ENCODE data around the gene ELOVL1. TPM values are rescaled to one million over a fixed set of nuclear protein-coding genes. Genes with fewer than 3 reads are reported as not detected.
"Not testable (repeated sequence)": the region's sequence is repeated elsewhere in the genome, so short reads cannot be mapped to it uniquely, and the experiment has no call there.

Gene ELOVL1
- 43.5 and 46.3 TPM in 2 replicates for total RNA-seq (2014; rRNA removed; shearing (Covaris generic))

DNA sequence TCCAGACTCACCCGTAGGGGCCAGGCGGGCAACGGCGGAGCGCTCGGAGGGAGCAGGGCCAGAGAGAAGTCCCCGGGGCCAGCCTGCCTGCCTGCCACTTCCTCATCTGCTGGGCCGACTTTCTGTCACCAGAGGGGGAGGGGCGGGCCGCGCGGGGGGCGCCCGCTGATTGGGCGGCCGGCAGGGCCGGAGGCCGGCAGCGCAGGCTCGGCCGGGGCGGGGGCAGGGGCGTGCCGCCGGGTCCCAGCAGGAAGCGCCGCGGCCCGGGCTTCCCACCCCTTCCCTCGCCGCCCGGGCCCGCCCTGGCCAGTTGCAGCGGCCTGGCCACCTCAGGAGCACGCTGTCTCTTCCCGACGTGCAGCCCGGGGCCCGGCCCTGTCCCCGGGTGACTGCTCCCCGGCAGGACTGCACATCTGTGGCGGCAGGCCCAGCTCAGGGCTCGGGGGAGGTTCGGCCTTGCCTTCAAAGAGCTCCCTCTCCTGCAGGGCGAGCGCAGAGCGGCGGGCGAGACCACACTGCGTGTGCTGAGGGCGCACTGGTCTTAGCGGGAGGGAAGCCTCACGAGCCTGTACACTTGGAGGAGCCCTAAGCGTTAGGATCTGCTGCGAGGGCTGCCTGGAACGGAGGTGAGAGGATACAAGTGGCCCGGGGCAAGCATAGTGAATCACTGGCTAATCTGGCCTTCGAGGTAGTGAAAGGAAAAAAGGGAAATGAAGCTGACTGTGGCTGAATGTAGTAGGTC is at the start of gene ELOVL1:
TSS of gene ELOVL1 (minus strand) at position 108 of the 742 bp plus-strand sequence. CDS start 2,402 bp downstream, outside the sequence.
- Histone ChIP-seq H3K27me3 (no peaks in the 10 kb centered on the region), H3K9me3 (replicated peaks) (no peaks in the 10 kb centered on the region), H3K4me3 (peak within 1 kb of the TSS; percentile 87), H3K4me1 (peaks cover 3% of the 10 kb centered on the region; the same call in 1 of the 2 replicates), H3K36me3 (peaks cover 10% of the 10 kb centered on the region), H3K27ac (peak within 1 kb of the TSS; percentile 73)
- peak; percentile 92 to 94 for DNase-seq

DNA sequence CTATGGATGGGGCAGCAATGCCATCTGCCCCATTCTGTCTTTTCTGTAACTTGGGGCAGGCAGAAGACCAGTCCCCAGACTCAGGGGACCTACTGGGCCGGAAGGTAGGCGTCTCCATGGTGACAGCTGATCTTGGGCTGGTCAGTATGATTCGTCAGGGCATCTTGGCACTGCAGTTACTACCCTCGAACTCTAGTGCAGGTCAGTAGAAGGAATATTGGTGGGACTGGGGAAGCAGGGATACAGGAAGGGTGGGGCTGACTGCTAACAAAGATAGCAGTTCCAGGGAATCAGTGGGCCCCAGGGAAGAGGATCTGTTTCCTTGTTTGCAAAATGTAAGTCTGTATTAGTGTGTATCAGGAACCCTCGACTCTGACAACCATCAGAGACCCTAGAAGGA is 48.1 kb upstream of the ELOVL1 start:
- no peak for DNase-seq
- peaks cover 18% of the 10 kb centered on the region for H3K36me3 ChIP-seq
- no peaks in the 10 kb centered on the region for H3K27me3 ChIP-seq
- H3K4me3 ChIP-seq, result no peak overlapping the region
- no peaks in the 10 kb centered on the region for H3K9me3 ChIP-seq (replicated peaks)
- no peaks in the 10 kb centered on the region for H3K4me1 ChIP-seq
- no peak overlapping the region for H3K27ac ChIP-seq

DNA sequence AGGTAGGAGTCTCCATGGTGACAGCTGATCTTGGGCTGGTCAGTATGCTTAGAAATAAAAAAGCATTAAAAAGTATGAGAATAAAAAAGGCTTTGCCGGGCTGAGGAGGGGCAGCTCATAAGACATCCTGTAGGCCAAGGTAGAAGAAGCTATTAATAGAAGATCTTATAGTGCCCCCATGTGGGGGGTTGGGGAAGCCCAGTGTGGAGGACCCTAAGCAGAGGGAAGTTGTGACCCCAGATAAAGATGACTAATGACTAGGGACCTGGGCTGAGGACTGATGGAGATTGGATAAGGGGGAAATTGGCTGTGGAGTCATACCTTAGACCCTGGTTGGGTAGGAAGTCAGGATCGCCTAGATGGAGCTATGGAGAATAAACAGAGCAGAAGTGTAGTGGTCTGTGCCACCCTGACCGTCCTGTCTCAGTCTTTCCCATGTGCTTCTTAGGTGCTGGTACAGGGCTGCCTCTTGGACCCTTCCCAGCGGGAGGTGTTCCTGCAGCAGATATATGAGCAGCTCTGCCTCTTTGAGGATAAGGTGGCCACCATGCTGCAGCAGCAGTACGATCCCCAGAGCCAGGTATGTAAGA is 46.9 kb upstream of the ELOVL1 start:
- H3K27me3 ChIP-seq, result no peaks in the 10 kb centered on the region
- no peak overlapping the region for H3K27ac ChIP-seq
- H3K4me3 ChIP-seq, result no peak overlapping the region
- no peaks in the 10 kb centered on the region for H3K9me3 ChIP-seq (replicated peaks)
- no peaks in the 10 kb centered on the region for H3K4me1 ChIP-seq
- H3K36me3 ChIP-seq, result peaks cover 12% of the 10 kb centered on the region
- DNase-seq, result peak; percentile 71 to 83

DNA sequence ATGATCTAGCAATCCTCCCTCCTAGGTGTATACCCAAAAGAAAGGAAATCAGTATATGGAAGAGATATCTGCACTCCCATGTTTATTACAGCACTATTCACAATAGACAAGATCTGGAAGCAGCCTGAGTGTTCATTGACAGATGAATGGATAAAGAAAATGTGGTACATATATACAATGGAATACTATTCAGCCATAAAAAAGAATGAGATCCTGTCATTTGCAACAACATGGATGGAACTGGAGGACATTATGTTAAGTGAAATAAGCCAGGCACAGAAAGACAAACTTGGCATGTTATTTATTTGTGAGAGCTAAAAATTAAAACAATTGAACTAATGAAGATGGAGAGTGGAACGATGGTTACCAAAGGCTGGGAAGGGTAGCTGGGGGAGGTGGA is 45.6 kb upstream of the ELOVL1 start:
- not testable (repeated sequence) for H3K27ac ChIP-seq; H3K9me3 ChIP-seq (replicated peaks); H3K27me3 ChIP-seq; H3K4me3 ChIP-seq; H3K4me1 ChIP-seq; DNase-seq
- peaks cover 16% of the 10 kb centered on the region for H3K36me3 ChIP-seq

DNA sequence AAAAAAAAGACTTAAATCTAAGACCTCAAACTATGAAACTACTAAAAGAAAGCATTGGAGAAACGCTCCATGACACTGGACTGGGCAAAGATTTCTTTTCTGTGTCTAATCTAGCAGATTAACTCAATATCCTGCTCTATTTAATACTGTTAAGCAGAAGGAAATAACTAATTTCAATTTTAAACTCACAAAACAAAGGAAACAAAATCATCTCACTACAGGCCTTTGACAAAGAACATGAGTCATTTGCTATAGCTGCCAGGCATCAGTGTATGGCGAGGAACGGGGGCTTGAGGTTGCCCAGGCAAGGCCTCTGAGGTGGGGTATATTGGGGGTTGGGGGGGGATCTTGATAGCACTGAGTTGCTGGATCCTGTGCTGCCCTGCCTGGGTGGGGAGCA is 42.8 kb upstream of the ELOVL1 start:
- Histone ChIP-seq H3K9me3 (replicated peaks) (no peaks in the 10 kb centered on the region), H3K4me1 (no peaks in the 10 kb centered on the region), H3K36me3 (peaks cover 25% of the 10 kb centered on the region), H3K4me3 (no peak overlapping the region), H3K27me3 (no peaks in the 10 kb centered on the region), H3K27ac (no peak overlapping the region)
- DNase-seq, result no peak

DNA sequence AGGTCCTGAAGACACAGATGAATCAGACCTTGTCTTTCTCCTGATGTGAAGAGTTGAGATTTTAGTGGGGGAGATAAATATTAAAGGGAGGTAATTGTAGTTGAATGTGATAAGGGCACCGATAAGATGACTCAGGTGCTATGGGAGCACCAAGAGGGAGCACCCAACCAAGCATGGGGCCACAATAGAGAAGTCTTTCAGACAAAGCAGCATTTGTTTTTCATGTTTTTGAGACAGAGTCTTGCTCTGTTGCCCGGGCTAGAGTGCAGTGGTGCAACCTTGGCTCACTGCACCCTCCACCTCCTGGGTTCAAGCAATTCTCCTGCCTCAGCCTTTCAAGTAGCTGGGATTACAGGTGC is 38.0 kb upstream of the ELOVL1 start:
- no peak for DNase-seq
- H3K36me3 ChIP-seq, result peaks cover 41% of the 10 kb centered on the region
- H3K9me3 ChIP-seq (replicated peaks), result no peaks in the 10 kb centered on the region
- H3K4me1 ChIP-seq, result no peaks in the 10 kb centered on the region
- H3K27ac ChIP-seq, result no peak overlapping the region
- no peaks in the 10 kb centered on the region for H3K27me3 ChIP-seq
- no peak overlapping the region for H3K4me3 ChIP-seq

DNA sequence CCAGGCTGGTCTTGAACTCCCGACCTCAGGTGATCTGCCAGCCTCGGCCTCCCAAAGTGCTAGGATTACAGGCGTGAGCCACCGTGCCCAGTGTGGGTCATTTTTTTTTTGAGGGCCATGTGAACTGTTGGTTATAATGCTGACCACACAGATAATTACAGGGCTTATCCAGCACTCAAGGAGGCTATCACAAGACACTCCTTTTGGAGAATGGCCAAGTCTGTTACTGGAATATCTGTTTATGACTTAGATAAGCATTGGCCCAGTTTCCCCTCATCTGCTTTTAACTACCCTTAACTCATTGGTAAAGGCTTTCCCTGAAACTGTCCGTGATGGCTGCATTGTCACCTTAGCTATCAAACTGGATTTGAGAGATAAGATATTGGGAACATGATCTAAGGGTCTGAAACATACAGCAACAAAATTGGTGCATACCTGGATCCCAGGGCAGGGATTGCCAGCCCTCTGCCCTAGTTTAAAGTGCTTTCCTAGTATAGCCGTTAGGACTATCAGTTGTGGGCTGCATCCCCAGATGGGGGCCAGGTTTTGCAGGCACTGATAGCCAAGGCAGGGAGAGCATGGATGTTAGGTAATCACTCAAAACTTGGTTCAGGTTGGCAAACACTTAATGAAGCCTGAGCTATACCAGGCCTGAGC is 37.5 kb upstream of the ELOVL1 start:
- H3K4me3 ChIP-seq, result no peak overlapping the region
- H3K27me3 ChIP-seq, result no peaks in the 10 kb centered on the region
- no peaks in the 10 kb centered on the region for H3K9me3 ChIP-seq (replicated peaks)
- peaks cover 41% of the 10 kb centered on the region for H3K36me3 ChIP-seq
- no peak overlapping the region for H3K27ac ChIP-seq
- H3K4me1 ChIP-seq, result no peaks in the 10 kb centered on the region
- DNase-seq, result no peak

DNA sequence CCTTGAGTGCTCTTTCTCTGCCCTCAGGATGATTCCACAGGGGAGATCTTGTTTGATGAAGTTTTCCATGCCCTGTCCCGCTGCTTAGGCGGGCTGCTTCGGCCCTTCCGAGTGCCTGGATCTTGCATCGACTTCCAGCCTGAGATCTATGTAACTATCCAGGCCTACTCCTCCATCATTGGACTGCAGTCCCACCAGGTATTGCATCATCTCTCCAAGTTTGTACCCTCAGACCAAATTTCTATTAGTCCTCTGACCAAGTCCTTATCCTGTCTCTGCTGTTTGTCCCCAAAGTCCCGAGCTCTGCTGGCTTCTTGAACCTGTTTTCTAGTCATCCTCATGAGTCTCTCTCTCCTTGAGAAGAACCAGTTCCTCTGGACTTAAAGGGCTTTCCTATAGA is 36.5 kb upstream of the ELOVL1 start:
- H3K27me3 ChIP-seq, result no peaks in the 10 kb centered on the region
- H3K27ac ChIP-seq, result no peak overlapping the region

DNA sequence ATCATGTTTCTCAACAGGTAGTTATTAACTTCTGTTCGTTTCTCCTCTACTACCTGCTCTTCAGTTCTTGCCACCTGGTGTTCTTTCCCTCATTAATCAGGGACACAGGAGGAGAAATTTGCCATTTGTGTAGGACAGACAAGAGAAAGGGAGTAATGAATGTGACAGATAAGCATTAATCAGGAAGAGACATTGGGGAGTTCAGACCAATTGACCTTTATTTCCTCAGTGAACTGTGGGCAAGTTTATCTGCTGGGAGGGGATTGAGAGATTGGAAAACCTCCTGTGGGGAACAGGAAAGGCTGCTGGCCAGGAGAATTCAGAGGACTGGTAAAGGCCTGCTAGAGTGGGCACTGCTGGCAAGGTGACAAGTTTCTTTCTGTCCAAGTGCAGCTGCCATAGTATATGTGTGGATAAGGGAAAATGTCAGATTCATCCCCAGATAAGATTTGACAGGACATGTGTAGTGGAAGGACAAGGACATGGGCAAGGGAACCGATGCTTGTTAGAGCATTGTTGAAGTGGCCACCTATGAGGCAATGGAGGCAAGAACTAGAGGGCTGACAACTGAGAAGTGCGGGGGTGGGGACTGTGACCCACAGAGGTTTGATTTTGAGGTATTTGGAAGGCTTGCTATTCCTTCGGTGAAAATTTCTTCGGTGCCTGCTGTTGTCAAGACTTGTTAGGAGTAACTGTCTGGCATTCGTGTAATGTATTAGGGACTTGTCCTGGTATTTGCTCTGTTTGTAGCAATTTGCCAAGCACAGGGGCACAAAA is 34.5 kb upstream of the ELOVL1 start:
- H3K36me3 ChIP-seq, result peaks cover 25% of the 10 kb centered on the region
- no peak overlapping the region for H3K27ac ChIP-seq
- no peaks in the 10 kb centered on the region for H3K4me1 ChIP-seq
- no peaks in the 10 kb centered on the region for H3K27me3 ChIP-seq
- H3K9me3 ChIP-seq (replicated peaks), result no peaks in the 10 kb centered on the region
- DNase-seq, result peak; percentile 48 to 55
- H3K4me3 ChIP-seq, result no peak overlapping the region

More for the DNA sequence above, 36.5 kb upstream of the ELOVL1 start:
- Histone ChIP-seq H3K4me3 (no peak overlapping the region), H3K36me3 (peaks cover 33% of the 10 kb centered on the region), H3K4me1 (no peaks in the 10 kb centered on the region), H3K9me3 (replicated peaks) (no peaks in the 10 kb centered on the region)
- DNase-seq, result no peak

DNA sequence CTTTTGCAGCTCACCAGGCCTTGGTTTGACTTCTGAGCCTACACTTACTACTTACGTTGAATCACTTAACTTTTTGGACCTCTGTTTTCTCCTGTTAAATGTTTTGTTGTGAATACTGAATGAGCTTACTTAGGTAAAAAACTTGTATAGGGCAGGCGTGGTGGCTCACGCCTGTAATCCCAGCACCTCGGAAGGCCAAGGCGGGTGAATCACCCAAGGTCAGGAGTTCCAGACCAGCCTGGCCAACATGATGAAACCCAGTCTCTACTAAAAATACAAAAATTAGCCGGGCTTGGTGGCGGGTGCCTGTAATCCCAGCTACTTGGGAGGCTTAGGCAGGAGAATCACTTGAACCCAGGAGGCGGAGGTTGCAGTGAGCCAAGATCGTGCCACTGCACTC is 32.6 kb upstream of the ELOVL1 start:
- not testable (repeated sequence) for H3K27me3 ChIP-seq; H3K27ac ChIP-seq; H3K4me1 ChIP-seq; DNase-seq; H3K9me3 ChIP-seq (replicated peaks); H3K4me3 ChIP-seq
- peaks cover 20% of the 10 kb centered on the region; the same call in 1 of the 2 replicates for H3K36me3 ChIP-seq

DNA sequence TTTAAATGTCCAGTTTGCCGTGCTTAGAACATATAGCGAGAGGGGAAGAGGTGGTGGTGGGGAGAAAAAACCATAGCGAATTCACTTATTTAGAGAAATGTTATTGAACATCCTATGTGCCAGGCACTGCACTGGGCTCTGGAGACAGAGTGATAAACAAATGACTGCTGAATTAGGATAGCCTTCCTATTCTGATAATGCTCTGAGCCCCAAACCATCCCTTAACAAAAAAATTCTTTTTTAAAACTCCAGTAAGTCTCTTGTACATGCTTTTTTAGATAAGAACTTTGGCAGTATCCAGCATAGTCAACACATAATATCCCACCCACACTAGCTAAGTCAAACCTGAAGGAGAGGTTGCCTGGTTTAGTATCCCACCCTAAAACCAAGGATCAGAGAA is 30.4 kb upstream of the ELOVL1 start:
- Histone ChIP-seq H3K9me3 (replicated peaks) (no peaks in the 10 kb centered on the region), H3K36me3 (peaks cover 4% of the 10 kb centered on the region; the same call in 1 of the 2 replicates), H3K27me3 (no peaks in the 10 kb centered on the region), H3K4me1 (no peaks in the 10 kb centered on the region), H3K27ac (no peak overlapping the region), H3K4me3 (no peak overlapping the region)
- DNase-seq, result no peak

DNA sequence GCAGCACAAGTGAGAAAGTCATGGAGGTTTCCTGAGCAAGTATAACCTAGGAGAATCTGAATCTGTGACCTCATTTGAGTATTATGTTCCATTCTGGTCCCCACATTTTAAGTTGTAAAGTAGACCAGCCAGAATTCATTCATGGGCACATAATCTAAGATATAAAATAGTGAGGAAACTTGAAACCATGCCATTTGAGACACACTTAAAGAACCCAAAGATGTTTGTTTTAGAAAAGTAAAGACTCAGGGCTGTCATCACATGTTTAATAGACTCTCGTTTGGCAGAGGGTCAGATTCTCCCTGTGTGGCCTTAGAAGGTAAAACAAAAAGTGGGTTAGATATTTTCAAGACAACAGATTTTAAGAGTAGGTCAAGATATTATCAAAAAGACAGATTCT is 28.2 kb upstream of the ELOVL1 start:
- DNase-seq, result no peak

DNA sequence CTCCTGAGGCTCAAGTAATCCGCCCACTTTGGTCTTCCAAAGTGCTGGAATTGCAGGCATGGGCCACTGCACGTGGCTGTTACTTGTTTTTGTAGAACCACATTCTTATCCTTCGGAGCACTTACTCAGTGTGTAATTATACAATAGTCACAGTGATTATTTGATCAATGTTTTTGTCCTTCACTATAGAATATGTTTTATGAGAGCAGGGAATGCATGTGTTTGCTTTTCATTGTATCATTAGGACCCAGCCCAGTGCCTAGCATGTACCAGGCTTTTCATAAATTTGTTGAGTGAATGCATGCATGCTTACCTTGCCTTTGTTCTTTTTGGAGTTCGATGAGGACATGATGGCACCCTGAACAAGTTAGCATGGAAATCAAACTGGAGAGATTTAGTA is 27.7 kb upstream of the ELOVL1 start:
- Histone ChIP-seq H3K4me1 (no peaks in the 10 kb centered on the region; the same call in 1 of the 2 replicates), H3K9me3 (replicated peaks) (no peaks in the 10 kb centered on the region)

More for the DNA sequence above, 28.2 kb upstream of the ELOVL1 start:
- no peaks in the 10 kb centered on the region for H3K4me1 ChIP-seq
- no peak overlapping the region for H3K27ac ChIP-seq
- H3K36me3 ChIP-seq, result peaks cover 4% of the 10 kb centered on the region; the same call in 1 of the 2 replicates
- no peaks in the 10 kb centered on the region for H3K27me3 ChIP-seq
- no peak overlapping the region for H3K4me3 ChIP-seq
- H3K9me3 ChIP-seq (replicated peaks), result no peaks in the 10 kb centered on the region

DNA sequence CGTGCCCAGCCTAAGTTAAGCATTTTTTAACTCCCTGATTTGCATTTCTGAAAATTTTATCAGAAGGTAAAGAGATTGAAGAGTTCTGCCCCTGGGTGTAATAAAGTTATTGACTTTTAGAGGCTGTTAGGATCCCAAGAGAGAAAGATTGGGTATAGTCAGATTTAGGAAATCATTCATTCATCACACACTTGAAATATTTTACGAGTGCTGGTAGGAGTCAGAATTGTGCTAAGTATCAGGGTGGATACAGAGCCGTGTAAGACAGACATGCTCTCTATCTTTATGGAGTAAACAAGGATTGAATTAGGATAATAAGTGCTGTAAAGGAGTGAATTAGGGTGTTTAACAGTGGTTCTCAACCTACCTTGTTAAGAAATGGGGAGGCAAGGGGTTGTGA is 24.9 kb upstream of the ELOVL1 start:
- H3K4me1 ChIP-seq, result peaks cover 3% of the 10 kb centered on the region; the same call in 1 of the 2 replicates
- no peak overlapping the region for H3K27ac ChIP-seq
- DNase-seq, result no peak
- no peaks in the 10 kb centered on the region for H3K9me3 ChIP-seq (replicated peaks)
- no peak overlapping the region for H3K4me3 ChIP-seq
- no peaks in the 10 kb centered on the region for H3K27me3 ChIP-seq
- peaks cover 4% of the 10 kb centered on the region; the same call in 1 of the 2 replicates for H3K36me3 ChIP-seq

More for the DNA sequence above, 27.7 kb upstream of the ELOVL1 start:
- Histone ChIP-seq H3K4me3 (no peak overlapping the region), H3K36me3 (peaks cover 4% of the 10 kb centered on the region; the same call in 1 of the 2 replicates), H3K27me3 (no peaks in the 10 kb centered on the region), H3K27ac (no peak overlapping the region)
- no peak for DNase-seq

Data from SJCRH30 (cell line).